MM.1S (cell line): ENCODE data around the gene GALNT9.

ENCODE experiments used
- EZH2 ChIP-seq: fragments of 300-600 bp; sonication (generic); optimal IDR thresholded peaks from 2 replicates; pipeline ENCODE3; 2017; ENCODE audit warnings: low read depth, mild to moderate bottlenecking, antibody characterized with exemption, low read length, mixed read lengths
- EZH2phosphoT487 ChIP-seq: fragments of 300-600 bp; sonication (generic); IDR thresholded peaks from 2 replicates; pipeline ENCODE4 v1.6.1; 2018; ENCODE audit warnings: antibody characterized with exemption, low read length
- TF ChIP-seq, protein P1 (sequence below): fragments of 300-600 bp; sonication (generic); IDR thresholded peaks from 2 replicates; pipeline ENCODE4 v1.5.1; 2016; ENCODE audit warnings: antibody characterized with exemption, low read length, mixed read lengths

DNA sequence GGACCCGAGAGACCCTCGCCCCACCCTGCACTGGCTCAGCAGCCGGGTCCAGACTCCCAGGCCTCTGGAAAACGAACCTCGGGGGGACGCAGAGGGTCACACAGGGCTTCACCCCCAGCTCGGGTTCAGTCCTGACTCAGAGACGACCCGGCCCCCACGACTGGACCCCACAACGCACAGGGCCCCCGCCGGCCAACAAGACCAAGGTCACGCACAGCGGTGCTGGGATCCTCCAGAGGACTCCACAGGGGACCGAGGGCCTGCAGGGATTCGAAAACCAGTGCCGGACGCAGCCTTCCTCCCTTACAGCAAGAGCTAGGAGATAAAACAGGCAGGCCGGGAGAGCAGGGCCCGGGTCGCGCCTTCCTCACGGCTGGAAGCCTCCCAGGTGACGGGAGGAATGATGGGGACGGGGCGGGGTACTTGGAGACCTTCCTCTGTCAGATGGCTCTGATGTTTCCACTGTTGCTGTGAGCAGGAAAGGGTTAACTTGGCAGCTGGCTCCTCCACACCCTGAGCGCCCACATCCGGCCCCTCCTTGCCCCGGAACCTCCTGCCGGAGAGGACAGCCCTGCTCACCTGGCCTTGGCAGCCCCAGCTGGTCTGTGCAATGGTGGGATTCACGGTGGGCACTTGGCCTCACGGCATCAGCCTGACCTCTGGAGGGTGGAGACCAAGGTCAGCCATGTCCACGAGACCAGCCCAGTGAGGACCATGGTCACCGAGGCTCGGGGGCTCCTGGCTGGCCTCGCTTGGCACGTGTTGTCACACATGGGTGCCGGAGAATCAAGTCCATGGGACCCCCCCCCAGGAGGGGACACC is 46.2 kb downstream of the GALNT9 start:
- TF ChIP-seq, protein P1, sequence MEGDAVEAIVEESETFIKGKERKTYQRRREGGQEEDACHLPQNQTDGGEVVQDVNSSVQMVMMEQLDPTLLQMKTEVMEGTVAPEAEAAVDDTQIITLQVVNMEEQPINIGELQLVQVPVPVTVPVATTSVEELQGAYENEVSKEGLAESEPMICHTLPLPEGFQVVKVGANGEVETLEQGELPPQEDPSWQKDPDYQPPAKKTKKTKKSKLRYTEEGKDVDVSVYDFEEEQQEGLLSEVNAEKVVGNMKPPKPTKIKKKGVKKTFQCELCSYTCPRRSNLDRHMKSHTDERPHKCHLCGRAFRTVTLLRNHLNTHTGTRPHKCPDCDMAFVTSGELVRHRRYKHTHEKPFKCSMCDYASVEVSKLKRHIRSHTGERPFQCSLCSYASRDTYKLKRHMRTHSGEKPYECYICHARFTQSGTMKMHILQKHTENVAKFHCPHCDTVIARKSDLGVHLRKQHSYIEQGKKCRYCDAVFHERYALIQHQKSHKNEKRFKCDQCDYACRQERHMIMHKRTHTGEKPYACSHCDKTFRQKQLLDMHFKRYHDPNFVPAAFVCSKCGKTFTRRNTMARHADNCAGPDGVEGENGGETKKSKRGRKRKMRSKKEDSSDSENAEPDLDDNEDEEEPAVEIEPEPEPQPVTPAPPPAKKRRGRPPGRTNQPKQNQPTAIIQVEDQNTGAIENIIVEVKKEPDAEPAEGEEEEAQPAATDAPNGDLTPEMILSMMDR: no peak
- TF ChIP-seq EZH2 (no peak), EZH2phosphoT487 (no peak)
